Islet of Langerhans (tissue), 1 donor: ENCODE data around the gene CPEB4.

Experiments used
- FAIRE-seq: peaks from one replicate; lab custom pipeline; 2011; peaks lifted over from hg19 to GRCh38; lab: Jason Lieb, UNC

CPEB4 gene

GRCh38 chr5:173944511-173944910, 56.4 kb downstream of the CPEB4 start:
- FAIRE-seq = no peak

DNA sequence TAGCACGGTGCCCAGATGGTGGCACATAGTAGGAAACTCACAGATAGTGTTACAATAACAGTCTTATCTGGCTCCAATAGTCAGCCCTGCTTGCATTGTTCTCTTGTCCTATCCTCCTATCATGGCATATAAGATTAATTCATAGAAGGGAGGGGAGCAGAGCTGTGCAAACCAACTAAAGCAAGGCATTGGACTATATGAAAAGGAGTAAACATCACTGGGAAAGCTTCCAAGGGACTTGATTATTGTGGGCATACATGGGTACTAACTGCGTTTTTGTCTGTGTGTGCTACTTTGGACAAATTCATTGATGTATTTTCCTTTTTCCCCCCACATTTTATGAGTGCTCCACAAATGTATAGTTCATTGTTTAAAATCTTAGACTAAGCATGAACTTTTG, 57.0 kb downstream of the CPEB4 start:
- FAIRE-seq = no peak

- no peak for FAIRE-seq
Observed at GRCh38 chr5:173946323-173946722, 58.2 kb downstream of the CPEB4 start.

DNA sequence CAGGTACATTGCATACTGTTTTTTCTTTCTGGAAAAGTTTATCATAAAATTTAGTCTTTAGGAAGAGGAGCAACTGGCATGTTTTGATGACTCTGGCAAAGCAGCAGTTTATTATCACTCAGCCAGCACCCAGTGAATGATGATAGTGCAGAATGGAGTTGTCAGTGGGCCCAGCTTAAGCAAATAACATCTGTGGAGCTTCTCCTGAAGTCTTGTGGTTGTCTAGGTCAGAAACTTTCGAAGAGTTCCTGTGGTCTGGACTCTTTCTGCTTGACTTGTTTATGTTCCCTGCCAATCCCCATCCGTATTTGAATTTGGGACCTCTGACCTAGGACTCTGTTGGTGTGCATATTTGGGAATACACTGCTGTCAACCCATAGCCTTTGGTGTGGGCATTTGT, 62.7 kb downstream of the CPEB4 start:
- FAIRE-seq = no peak

DNA sequence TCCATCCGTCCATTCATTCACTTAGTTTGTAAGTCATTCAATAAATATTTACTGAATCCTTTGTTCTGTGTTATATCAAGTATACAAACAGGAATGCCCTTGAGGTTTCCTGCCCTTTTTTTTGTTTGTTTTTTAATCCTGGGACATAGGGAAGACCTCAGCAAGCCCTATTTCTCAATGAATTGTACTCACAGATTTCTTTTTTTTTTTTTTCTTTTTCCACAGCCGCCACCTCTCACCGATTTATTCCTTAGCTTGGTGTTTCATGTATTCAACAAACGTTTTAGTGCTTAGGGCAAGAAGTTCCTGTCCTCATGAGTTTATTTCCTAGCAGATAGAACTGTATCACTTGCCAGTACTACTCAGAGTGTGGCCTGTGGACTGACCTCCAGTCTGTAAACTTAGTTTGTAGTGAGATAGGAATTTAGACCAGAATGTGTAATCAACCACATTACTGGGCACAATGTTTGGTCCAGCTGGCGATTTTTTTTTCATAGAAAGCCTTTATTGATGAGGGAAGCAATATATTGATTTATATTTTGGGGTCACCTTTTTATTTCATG, 65.5 kb downstream of the CPEB4 start:
- no peak for FAIRE-seq

GRCh38 chr5:173954671-173955521, 66.7 kb downstream of the CPEB4 start:
- FAIRE-seq = peak; percentile 99

DNA sequence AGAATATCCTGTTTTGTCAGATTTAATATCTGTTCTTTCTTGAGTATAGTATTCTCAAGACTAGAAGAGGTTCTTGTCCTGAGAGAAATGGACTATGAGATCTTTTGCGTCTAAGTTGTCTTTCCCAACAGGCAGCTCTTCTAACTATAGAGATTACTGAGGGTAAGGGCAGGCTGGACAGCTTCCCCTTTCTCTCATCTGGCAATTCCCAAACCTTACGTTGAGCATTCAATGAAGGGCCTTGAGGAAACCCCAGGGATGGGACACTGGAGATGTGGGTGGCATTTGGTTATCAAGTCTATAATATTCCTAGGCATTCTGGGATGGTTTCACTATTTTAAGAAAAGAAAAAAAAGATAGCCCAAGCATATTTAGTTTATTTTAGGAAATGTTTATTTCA, 72.8 kb downstream of the CPEB4 start:
- FAIRE-seq = no peak

DNA sequence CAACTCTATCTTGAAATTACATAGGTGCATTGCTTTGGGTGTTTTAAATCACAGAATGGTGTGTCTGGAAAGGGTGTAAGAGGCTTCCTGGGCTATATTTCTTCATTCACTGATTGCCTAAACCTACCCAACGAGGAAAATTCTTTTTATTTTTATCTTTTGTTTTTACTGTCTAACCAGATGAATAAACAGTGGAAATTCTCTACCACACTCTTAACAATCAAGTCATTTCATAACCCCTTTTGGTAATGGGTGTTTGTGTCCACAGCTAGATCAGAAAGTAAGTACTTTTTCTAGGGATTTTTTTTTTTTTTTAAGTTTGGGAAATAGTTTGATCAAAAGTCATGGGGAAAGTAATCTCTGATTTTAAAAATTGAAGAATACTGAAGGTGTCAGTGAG, 73.3 kb downstream of the CPEB4 start:
- no peak for FAIRE-seq

- FAIRE-seq = no peak
Observed at GRCh38 chr5:173962436-173962972, 74.4 kb downstream of the CPEB4 start.

- no peak for FAIRE-seq
Observed at GRCh38 chr5:173963182-173963838, 75.2 kb downstream of the CPEB4 start.

DNA sequence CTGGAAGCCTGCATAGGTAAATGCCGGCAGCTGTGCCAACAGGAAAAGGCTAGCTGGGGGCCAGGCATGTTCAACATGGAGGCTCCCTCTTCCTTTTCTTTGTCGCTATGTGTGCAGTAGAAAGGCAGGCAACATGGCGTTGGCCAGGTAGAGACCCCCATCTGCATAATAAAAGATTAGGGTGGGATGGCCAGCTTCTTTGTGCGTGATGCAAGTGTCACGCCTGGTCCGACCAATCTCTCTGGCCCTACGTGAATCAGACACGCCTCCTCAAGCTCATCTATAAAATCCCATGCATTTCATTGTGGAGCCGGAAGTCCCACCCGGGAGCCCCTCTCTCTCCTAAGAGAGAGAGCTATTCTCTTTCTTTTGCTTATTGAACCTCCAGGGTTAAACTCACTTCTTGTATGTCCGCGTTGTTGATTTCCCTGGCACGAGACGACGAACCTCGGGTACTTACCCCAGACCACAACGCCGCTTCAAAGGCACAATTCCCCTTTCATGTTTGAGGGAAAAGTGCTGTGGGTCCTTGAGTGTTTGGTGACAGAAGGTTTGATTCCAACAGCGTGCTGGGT, 75.8 kb downstream of the CPEB4 start:
- no peak for FAIRE-seq

- no peak for FAIRE-seq
Observed at GRCh38 chr5:173964506-173964905, 76.4 kb downstream of the CPEB4 start.

DNA sequence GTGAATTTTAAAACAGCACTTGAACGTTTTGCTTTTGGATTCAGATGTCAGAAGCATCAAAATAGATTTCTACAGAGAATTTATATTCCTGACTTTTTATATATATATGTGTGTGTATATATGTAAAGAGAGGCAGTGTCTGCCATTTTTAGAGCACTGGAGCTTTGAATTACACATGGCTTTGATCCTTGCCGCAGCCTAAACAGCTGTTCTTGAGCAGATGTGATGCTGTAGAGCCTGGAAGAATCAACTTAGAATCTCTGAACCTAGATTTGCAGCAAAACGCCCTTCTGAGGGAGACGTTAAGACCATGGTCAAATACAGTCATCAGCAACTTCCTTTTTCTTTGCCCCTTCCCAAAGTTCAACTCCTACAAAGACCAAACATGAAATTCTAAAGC, 79.1 kb downstream of the CPEB4 start:
- FAIRE-seq = no peak

DNA sequence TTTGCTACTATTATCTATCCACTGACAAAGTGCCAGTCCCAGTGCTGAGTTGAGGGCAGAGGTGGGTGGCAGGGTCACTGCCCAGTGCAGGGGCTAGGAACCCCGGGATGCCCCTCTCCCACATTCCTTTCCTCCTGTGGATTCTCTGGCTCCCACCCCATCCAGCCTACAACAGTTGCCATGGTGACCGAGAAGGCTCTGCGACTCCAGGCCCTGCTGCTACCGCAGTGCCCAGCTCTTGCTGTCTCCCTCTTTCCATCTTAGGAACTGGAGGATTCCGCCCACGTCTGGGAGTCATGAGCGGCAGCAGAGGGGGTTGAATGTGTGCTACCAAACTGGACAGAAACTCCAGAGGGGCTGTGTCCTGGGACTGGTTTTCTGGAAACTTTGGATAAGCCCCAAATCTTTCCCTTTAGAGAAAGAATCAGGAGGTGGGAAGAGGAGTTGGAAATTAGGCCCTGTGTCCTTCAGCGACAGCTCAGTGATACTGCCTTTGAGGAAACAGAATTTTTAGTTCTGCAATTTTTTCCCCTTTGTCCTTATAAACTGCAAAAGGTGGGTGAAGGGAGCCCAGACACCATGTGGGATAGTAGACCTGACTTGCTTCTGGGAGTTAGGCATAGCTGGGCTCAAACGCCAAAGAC, 80.1 kb downstream of the CPEB4 start:
- no peak for FAIRE-seq

DNA sequence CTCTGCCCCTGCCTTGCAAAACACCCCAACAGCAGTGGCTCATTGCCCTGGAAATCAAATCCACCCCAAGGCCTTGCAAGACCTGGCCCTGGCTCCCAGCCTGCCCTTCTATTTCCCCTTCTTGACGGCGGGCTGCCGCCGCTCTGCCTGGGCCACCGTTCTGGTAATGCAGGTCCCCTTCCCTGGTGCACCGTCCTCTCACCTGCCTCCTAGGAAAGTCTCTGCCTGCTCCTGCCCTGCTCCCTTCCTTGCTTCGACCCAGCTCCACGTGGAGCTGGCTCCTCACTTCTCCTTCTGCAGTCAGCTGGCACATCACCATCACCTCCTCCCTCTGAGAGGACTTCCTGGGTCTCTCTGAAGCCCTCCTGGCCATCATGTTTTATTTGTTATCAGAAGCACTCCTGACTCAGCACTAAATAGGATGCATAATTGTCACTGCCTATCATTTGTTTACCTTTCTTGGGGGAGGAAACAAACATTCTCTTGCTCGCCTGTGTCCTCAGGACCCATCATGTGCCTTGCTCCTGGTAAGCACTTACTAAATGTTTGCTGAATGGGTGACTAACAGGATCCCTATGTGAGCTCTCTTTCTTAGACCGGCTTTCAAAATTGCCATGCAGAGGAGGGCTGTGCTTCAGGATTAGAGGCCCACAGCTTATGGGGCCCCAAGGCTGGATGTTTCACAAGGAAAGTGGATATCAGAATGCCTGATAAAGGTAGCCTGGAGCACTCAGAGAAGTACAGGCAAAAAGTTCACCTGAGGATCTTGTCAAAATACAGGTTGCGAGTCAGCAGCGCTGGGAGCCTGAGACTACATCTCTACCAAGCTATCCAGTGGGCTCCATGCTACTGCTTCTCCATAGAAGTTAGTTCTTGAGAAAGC, 81.3 kb downstream of the CPEB4 start:
- FAIRE-seq = no peak

DNA sequence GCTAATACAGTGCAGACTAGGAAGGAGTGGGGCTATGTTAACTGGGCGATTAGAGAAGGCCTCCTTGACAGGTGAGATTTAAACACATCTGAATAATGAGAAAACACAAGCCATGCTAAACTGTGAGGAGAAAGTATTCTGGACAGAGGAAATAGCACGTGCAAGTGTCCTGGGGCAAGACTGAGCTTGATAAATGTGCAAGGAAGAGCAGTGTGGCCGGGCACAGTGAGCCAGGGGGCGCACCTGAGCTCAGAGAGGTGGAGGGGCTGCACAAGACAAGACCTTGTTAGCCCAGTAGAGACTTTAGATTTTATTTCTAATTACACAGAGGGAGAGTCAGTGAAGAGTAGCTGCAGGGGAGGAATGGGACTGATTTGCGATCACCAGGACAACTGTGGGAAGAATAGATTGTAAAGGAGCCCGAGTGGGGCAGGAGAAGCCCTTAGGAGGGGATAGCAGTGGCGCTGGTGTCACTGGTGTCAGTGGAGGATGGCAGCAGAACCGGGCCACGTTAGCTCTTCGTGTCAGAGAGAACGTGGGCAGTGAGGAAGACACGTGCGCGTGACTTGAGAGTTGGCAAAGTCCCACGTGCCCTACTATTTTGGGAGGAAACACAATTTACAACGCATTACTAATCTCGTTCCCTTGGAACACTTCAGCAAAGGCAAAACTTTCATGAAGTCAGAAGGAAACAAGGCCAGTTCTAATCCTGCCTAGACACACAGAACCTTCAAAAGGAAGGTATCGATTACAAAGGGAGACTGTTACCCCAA, 82.9 kb downstream of the CPEB4 start:
- no peak for FAIRE-seq

DNA sequence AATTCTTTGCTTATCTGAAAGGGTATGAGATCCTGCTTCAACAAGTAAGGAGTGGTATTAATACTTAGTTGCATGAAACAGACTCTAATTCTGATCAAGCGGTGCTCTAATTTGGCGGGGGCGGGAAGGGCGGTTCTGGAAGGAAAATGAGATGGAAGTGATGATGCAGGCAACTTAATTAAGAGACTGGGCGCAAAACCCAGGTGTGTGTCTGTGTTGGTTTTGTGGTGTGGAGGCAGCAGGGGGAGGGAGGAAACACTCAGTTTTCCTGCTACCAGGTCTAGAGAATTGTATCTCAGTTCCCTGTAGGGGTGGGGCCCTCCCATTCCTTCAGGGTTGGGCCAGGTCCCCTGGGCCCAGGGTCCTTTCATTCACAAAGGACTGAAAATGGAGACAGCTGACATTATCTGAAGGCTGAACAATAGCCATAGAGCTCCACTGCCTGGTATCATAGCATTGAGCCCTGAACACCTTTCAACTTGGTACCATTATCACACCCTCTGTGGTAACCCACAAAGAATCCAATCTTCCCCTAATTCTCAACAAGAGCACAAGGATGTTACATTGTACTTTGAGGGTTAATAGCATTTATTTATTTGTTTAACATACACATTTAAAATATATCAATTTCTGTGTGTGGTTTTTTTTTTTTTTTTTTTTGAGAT, 83.7 kb downstream of the CPEB4 start:
- FAIRE-seq = no peak

GRCh38 chr5:173972607-173972924, 84.4 kb downstream of the CPEB4 start:
- FAIRE-seq = no peak

GRCh38 chr5:173972925-173973615, 84.9 kb downstream of the CPEB4 start:
- FAIRE-seq = peak; percentile 93

GRCh38 chr5:173973616-173973969, 85.4 kb downstream of the CPEB4 start:
- no peak for FAIRE-seq
